Measurements from ENCODE around the gene ABCA8.

- TF ChIP-seq NR2F1 (conservative IDR thresholded peaks at IDR 0.05) = no peak
- TF ChIP-seq, protein P1, sequence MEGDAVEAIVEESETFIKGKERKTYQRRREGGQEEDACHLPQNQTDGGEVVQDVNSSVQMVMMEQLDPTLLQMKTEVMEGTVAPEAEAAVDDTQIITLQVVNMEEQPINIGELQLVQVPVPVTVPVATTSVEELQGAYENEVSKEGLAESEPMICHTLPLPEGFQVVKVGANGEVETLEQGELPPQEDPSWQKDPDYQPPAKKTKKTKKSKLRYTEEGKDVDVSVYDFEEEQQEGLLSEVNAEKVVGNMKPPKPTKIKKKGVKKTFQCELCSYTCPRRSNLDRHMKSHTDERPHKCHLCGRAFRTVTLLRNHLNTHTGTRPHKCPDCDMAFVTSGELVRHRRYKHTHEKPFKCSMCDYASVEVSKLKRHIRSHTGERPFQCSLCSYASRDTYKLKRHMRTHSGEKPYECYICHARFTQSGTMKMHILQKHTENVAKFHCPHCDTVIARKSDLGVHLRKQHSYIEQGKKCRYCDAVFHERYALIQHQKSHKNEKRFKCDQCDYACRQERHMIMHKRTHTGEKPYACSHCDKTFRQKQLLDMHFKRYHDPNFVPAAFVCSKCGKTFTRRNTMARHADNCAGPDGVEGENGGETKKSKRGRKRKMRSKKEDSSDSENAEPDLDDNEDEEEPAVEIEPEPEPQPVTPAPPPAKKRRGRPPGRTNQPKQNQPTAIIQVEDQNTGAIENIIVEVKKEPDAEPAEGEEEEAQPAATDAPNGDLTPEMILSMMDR (IDR thresholded peaks at IDR 0.05 in 2 of 3, conservative IDR thresholded peaks at IDR 0.05 in 1 of 3; ENCODE audit: control insufficient read depth in 2 of 3, extremely low read depth in 1 of 3, insufficient read depth in 1 of 3, low read depth in 3 of 3, low read length in 3 of 3) = no peak
Observed at GRCh38 chr17:68820476-68820824, 134.7 kb downstream of the ABCA8 start.

Data from GM12878 (cell line).